GM18951 (cell line): ENCODE results near the gene ZBTB42.

Source experiments
- POLR2A ChIP-seq: IDR thresholded peaks from 4 replicates; pipeline ENCODE4 v1.6.1; 2011; ENCODE audit warnings: mild to moderate bottlenecking; ENCODE audit not compliant: insufficient read length, insufficient read depth; ENCODE audit errors: extremely low read depth
- in situ Hi-C: fragments of 300-500 bp; cut with MboI; formaldehyde crosslinking; loops from one replicate; pipeline ENCODE4 v1.12.0; 2022; ENCODE audit warnings: low sequenced_read_pairs, mixed read lengths, inconsistent platforms; ENCODE audit not compliant: unreplicated experiment

Gene ZBTB42

GRCh38 chr14:104758981-104759969, 41.6 kb upstream of the ZBTB42 start:
- TF ChIP-seq POLR2A: no peak
- in situ Hi-C loops: no loop called here

- in situ Hi-C loops: no loop called here
- no peak for TF ChIP-seq POLR2A
Measured at GRCh38 chr14:104765517-104765916, 35.4 kb upstream of the ZBTB42 start.

- in situ Hi-C loops: no loop called here
- TF ChIP-seq POLR2A: no peak
Measured at GRCh38 chr14:104766256-104766862, 34.5 kb upstream of the ZBTB42 start.

- in situ Hi-C loops: no loop called here
Measured at GRCh38 chr14:104766863-104767633, 33.9 kb upstream of the ZBTB42 start.

GRCh38 chr14:104767634-104767918, 33.3 kb upstream of the ZBTB42 start:
- TF ChIP-seq POLR2A: no peak
- in situ Hi-C loops: no loop called here

More at GRCh38 chr14:104766863-104767633, 33.9 kb upstream of the ZBTB42 start:
- TF ChIP-seq POLR2A: no peak

GRCh38 chr14:104768437-104769323, 32.2 kb upstream of the ZBTB42 start:
- in situ Hi-C loops: no loop called here
- no peak for TF ChIP-seq POLR2A

- in situ Hi-C loops: no loop called here
- no peak for TF ChIP-seq POLR2A
Measured at GRCh38 chr14:104769324-104770071, 31.4 kb upstream of the ZBTB42 start.

- TF ChIP-seq POLR2A: no peak
- in situ Hi-C loops: no loop called here
Measured at GRCh38 chr14:104770072-104770579, 30.8 kb upstream of the ZBTB42 start.

- in situ Hi-C loops: no loop called here
- no peak for TF ChIP-seq POLR2A
Measured at GRCh38 chr14:104770851-104771272, 30.0 kb upstream of the ZBTB42 start.

- no peak for TF ChIP-seq POLR2A
- in situ Hi-C loops: no loop called here
Measured at GRCh38 chr14:104771374-104771773, 29.5 kb upstream of the ZBTB42 start.

GRCh38 chr14:104771918-104772706, 28.8 kb upstream of the ZBTB42 start:
- in situ Hi-C loops: no loop called here
- no peak for TF ChIP-seq POLR2A
